Measurements from ENCODE around the gene POLG. TPM values are rescaled to one million over a fixed set of nuclear protein-coding genes. Genes with fewer than 3 reads are reported as not detected.
A peak's percentile ranks its signal among the peaks of the same experiment; 100 is the strongest.

Gene POLG
- total RNA-seq, 1 donor from 2014 or later, result 63.7 TPM

GRCh38 chr15:89356634-89357298, 22.1 kb upstream of the POLG start:
- DNase-seq (ENCODE audit: low read depth in 2 of 2), result peak; percentile 26 to 47

GRCh38 chr15:89353991-89354390, 19.4 kb upstream of the POLG start:
- DNase-seq (ENCODE audit: low read depth in 2 of 2), result no peak

- no peak for DNase-seq (ENCODE audit: low read depth in 2 of 2)
These were observed 17.9 kb upstream of the POLG start for GRCh38 chr15:89352476-89352875.

- DNase-seq (ENCODE audit: low read depth in 2 of 2), result no peak
These were observed 14.6 kb upstream of the POLG start for GRCh38 chr15:89349206-89349558.

- DNase-seq (ENCODE audit: low read depth in 2 of 2), result no peak
These were observed 12.1 kb upstream of the POLG start for GRCh38 chr15:89346516-89347231.

GRCh38 chr15:89345248-89345647, 10.6 kb upstream of the POLG start:
- DNase-seq (ENCODE audit: low read depth in 2 of 2), result no peak

- no peak for DNase-seq (ENCODE audit: low read depth in 2 of 2)
These were observed 8.2 kb upstream of the POLG start for GRCh38 chr15:89342840-89343239.

- no peak for DNase-seq (ENCODE audit: low read depth in 2 of 2)
These were observed 6.8 kb upstream of the POLG start for GRCh38 chr15:89341316-89342005.

- no peak for DNase-seq (ENCODE audit: low read depth in 2 of 2)
These were observed 5.9 kb upstream of the POLG start for GRCh38 chr15:89340573-89340972.

- DNase-seq (ENCODE audit: low read depth in 2 of 2), result no peak
These were observed 3.4 kb upstream of the POLG start for GRCh38 chr15:89338036-89338435.

GRCh38 chr15:89335298-89336041, 846 bp upstream of the POLG start:
- peak; percentile 31 to 36 for DNase-seq (ENCODE audit: low read depth in 2 of 2)

- no peak for DNase-seq (ENCODE audit: low read depth in 2 of 2)
These were observed 590 bp downstream of the POLG start for GRCh38 chr15:89333959-89334509.

- no peak for DNase-seq (ENCODE audit: low read depth in 2 of 2)
These were observed 1.4 kb downstream of the POLG start for GRCh38 chr15:89333011-89333860.

- peak; percentile 45 to 49 for DNase-seq (ENCODE audit: low read depth in 2 of 2)
These were observed 2.2 kb downstream of the POLG start for GRCh38 chr15:89332446-89332845.

GRCh38 chr15:89330881-89331595, 3.6 kb downstream of the POLG start:
- DNase-seq (ENCODE audit: low read depth in 2 of 2), result no peak

GRCh38 chr15:89330119-89330518, 4.5 kb downstream of the POLG start:
- DNase-seq (ENCODE audit: low read depth in 2 of 2), result no peak

GRCh38 chr15:89329329-89330084, 5.1 kb downstream of the POLG start:
- no peak for DNase-seq (ENCODE audit: low read depth in 2 of 2)

GRCh38 chr15:89328398-89329254, 6.0 kb downstream of the POLG start:
- DNase-seq (ENCODE audit: low read depth in 2 of 2), result no peak
